C4-2B (cell line): ENCODE data around the gene MYO1D.

ENCODE experiments used
- ZFX ChIP-seq: fragments of 450-650 bp; IDR thresholded peaks from 2 replicates; pipeline ENCODE4 v1.6.1; 2017
- TF ChIP-seq, protein P1 (sequence below): fragments of 450-650 bp; conservative IDR thresholded peaks from 2 replicates; pipeline ENCODE4 v1.5.1; 2017; ENCODE audit warnings: mild to moderate bottlenecking

DNA sequence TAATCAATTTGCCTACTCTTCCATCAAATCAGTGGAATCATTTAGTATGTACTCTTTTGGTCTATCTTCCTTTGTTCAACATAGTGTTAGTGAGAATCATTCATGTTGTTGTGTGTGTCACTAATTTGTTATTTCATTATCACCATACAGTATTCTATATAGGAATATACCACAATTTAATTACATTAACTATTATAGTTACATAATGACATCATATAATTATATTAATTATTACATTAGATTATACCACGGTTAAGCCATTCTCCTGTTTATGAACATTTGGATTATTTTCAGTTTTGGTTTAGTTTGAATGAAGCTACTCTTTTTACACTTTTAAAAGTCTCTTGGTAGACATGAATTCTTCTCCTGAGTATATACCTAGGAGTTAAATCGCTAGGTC lies 40.4 kb downstream of the MYO1D start:
- TF ChIP-seq, protein P1, sequence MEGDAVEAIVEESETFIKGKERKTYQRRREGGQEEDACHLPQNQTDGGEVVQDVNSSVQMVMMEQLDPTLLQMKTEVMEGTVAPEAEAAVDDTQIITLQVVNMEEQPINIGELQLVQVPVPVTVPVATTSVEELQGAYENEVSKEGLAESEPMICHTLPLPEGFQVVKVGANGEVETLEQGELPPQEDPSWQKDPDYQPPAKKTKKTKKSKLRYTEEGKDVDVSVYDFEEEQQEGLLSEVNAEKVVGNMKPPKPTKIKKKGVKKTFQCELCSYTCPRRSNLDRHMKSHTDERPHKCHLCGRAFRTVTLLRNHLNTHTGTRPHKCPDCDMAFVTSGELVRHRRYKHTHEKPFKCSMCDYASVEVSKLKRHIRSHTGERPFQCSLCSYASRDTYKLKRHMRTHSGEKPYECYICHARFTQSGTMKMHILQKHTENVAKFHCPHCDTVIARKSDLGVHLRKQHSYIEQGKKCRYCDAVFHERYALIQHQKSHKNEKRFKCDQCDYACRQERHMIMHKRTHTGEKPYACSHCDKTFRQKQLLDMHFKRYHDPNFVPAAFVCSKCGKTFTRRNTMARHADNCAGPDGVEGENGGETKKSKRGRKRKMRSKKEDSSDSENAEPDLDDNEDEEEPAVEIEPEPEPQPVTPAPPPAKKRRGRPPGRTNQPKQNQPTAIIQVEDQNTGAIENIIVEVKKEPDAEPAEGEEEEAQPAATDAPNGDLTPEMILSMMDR = no peak
- TF ChIP-seq ZFX = no peak
